Right renal pelvis (tissue), 4 donors: Measurements from ENCODE around the gene PPP3CB. TPM values are rescaled to one million over a fixed set of nuclear protein-coding genes. Genes with fewer than 3 reads are reported as not detected.

Source experiments
- polyA plus RNA-seq, 4 donors: library from polyadenylated mRNA; unstranded; fragments of 120-200 nt; gene quantifications; one replicate each; pipeline ENCODE4 v1.2.1, GENCODE V29; 2013; ENCODE audit not compliant: insufficient read length in 4 of 4

The PPP3CB gene
- polyA plus RNA-seq, 4 donors, result 59.6 to 76.9 (median 70.7) TPM

Other genes with a start within 250 kb of the PPP3CB start
- gene DNAJC9, start 248.8 kb downstream of the PPP3CB start, polyA plus RNA-seq, result 10 to 100 TPM; 29.4 to 32.0 (median 30.6) TPM
- gene MRPS16, start 243.4 kb downstream of the PPP3CB start, polyA plus RNA-seq, result 10 to 100 TPM; 76.1 to 92.3 (median 84.8) TPM
- 10 to 100 TPM; 11.9 to 18.7 (median 12.1) TPM for gene CFAP70, start 137.2 kb downstream of the PPP3CB start, polyA plus RNA-seq
- gene ANXA7, start 82.0 kb downstream of the PPP3CB start, polyA plus RNA-seq, result 10 to 100 TPM; 88.9 to 98.9 (median 96.3) TPM
- 1 to 10 TPM; 1.6 to 3.1 (median 1.7) TPM for gene MSS51, start 62.5 kb downstream of the PPP3CB start, polyA plus RNA-seq
- 10 to 100 TPM; 28.3 to 39.4 (median 37.6) TPM for gene USP54, start 95.3 kb upstream of the PPP3CB start, polyA plus RNA-seq
- 1 to 10 TPM; 4.9 to 7.1 (median 5.9) TPM for gene MYOZ1, start 145.4 kb upstream of the PPP3CB start, polyA plus RNA-seq
- gene SYNPO2L, start 160.0 kb upstream of the PPP3CB start, polyA plus RNA-seq, result under 1 TPM; 0.21 to 0.28 (median 0.25) TPM
- gene AGAP5, start 202.1 kb upstream of the PPP3CB start, polyA plus RNA-seq, result 10 to 100 TPM in 1 of 4 donors, 1 to 10 TPM in 3; 8.6 to 14.2 (median 9.2) TPM
- gene SEC24C, start 248.3 kb upstream of the PPP3CB start, polyA plus RNA-seq, result 10 to 100 TPM; 68.4 to 73.1 (median 71.1) TPM